COLO829 (cell line): ENCODE measurements around the gene CCDC127.
"Not testable (repeated sequence)": the region's sequence is repeated elsewhere in the genome, so short reads cannot be mapped to it uniquely, and the experiment has no call there.

Experiments used
- DNase-seq: peaks from one replicate; pipeline ENCODE4 v3.0.0; 2012; ENCODE audit warnings: low spot score

CCDC127 gene

GRCh38 chr5:233426-233825, 15.5 kb upstream of the CCDC127 start:
- not testable (repeated sequence) for DNase-seq

GRCh38 chr5:231661-232060, 13.7 kb upstream of the CCDC127 start:
- DNase-seq = no peak

- DNase-seq = no peak
These were observed 12.8 kb upstream of the CCDC127 start for GRCh38 chr5:230711-231110.

- DNase-seq = no peak
These were observed 10.9 kb upstream of the CCDC127 start for GRCh38 chr5:228886-229285.

- DNase-seq = not testable (repeated sequence)
These were observed 9.4 kb upstream of the CCDC127 start for GRCh38 chr5:227375-227774.

- no peak for DNase-seq
These were observed 7.4 kb upstream of the CCDC127 start for GRCh38 chr5:225334-225733.

- no peak for DNase-seq
These were observed 5.8 kb upstream of the CCDC127 start for GRCh38 chr5:223791-224190.

GRCh38 chr5:222951-223715, 5.2 kb upstream of the CCDC127 start:
- DNase-seq = not testable (repeated sequence)

GRCh38 chr5:219991-220390, 2.0 kb upstream of the CCDC127 start:
- DNase-seq = no peak

GRCh38 chr5:219460-219863, 1.5 kb upstream of the CCDC127 start:
- DNase-seq = no peak

GRCh38 chr5:218457-219291, 721 bp upstream of the CCDC127 start:
- no peak for DNase-seq

- not testable (repeated sequence) for DNase-seq
These were observed 1.9 kb downstream of the CCDC127 start for GRCh38 chr5:216076-216475.

GRCh38 chr5:215256-215655, 2.7 kb downstream of the CCDC127 start:
- DNase-seq = not testable (repeated sequence)

- DNase-seq = no peak
These were observed 4.1 kb downstream of the CCDC127 start for GRCh38 chr5:213803-214395.

GRCh38 chr5:208449-209114, 9.4 kb downstream of the CCDC127 start:
- DNase-seq = no peak

- DNase-seq = no peak
These were observed 10.4 kb downstream of the CCDC127 start for GRCh38 chr5:207599-207998.

- no peak for DNase-seq
These were observed 10.9 kb downstream of the CCDC127 start for GRCh38 chr5:206927-207536.

GRCh38 chr5:206406-206805, 11.5 kb downstream of the CCDC127 start:
- no peak for DNase-seq

- no peak for DNase-seq
These were observed 12.8 kb downstream of the CCDC127 start for GRCh38 chr5:204966-205670.

- DNase-seq = no peak
These were observed 13.5 kb downstream of the CCDC127 start for GRCh38 chr5:204462-204861.

- DNase-seq = no peak
These were observed 14.0 kb downstream of the CCDC127 start for GRCh38 chr5:204001-204400.
